Midbrain (tissue), 1 donor: ENCODE data around the gene PPFIA1.

Experiments
- DNase-seq: peaks from one replicate; lab custom pipeline; 2025; lab: John Stamatoyannopoulos, UW

PPFIA1 gene

GRCh38 chr11:70414341-70415100 is 144.0 kb downstream of the PPFIA1 start:
- no peak for DNase-seq

- DNase-seq = no peak
Measured at GRCh38 chr11:70415191-70415590, 144.7 kb downstream of the PPFIA1 start.

GRCh38 chr11:70415642-70416395 is 145.3 kb downstream of the PPFIA1 start:
- no peak for DNase-seq

- no peak for DNase-seq
Measured at GRCh38 chr11:70416881-70417280, 146.4 kb downstream of the PPFIA1 start.

- no peak for DNase-seq
Measured at GRCh38 chr11:70418130-70418529, 147.6 kb downstream of the PPFIA1 start.

- DNase-seq = no peak
Measured at GRCh38 chr11:70419307-70420007, 149.0 kb downstream of the PPFIA1 start.

GRCh38 chr11:70420008-70420464 is 149.5 kb downstream of the PPFIA1 start:
- no peak for DNase-seq

- no peak for DNase-seq
Measured at GRCh38 chr11:70420496-70420895, 150.0 kb downstream of the PPFIA1 start.

GRCh38 chr11:70421123-70421522 is 150.6 kb downstream of the PPFIA1 start:
- peak; percentile 16 for DNase-seq

GRCh38 chr11:70422692-70423522 is 152.4 kb downstream of the PPFIA1 start:
- no peak for DNase-seq

- DNase-seq = no peak
Measured at GRCh38 chr11:70423523-70424505, 153.3 kb downstream of the PPFIA1 start.

- DNase-seq = no peak
Measured at GRCh38 chr11:70424765-70425344, 154.4 kb downstream of the PPFIA1 start.

- no peak for DNase-seq
Measured at GRCh38 chr11:70427436-70427835, 156.9 kb downstream of the PPFIA1 start.

GRCh38 chr11:70428701-70429427 is 158.4 kb downstream of the PPFIA1 start:
- DNase-seq = no peak

- no peak for DNase-seq
Measured at GRCh38 chr11:70429428-70429705, 158.9 kb downstream of the PPFIA1 start.

- DNase-seq = no peak
Measured at GRCh38 chr11:70429724-70430521, 159.4 kb downstream of the PPFIA1 start.

GRCh38 chr11:70430671-70431574 is 160.4 kb downstream of the PPFIA1 start:
- no peak for DNase-seq

- DNase-seq = no peak
Measured at GRCh38 chr11:70431611-70432010, 161.1 kb downstream of the PPFIA1 start.
